GM23338 (cell line): Measurements from ENCODE around the gene VAV3. TPM values are rescaled to one million over a fixed set of nuclear protein-coding genes. Genes with fewer than 3 reads are reported as not detected.
A peak's percentile ranks its signal among the peaks of the same experiment; 100 is the strongest.

Experiments used
- ATAC-seq: fragments of 200-7000 bp; cut with Tn5 transposase; 3 replicates; pipeline ENCODE4 v1.9.1; 2020
- DNase-seq: peaks from one replicate; pipeline ENCODE4 v3.0.0-alpha.2; 2015; ENCODE audit warnings: low spot score
- H2AFZ ChIP-seq: fragments of 200-600 bp; sonication (generic); 2 replicates; pipeline ENCODE4 v1.8.0; 2016; ENCODE audit warnings: antibody characterized with exemption, mild to moderate bottlenecking, moderate library complexity
- H3F3A ChIP-seq: fragments of 200-600 bp; sonication (generic); replicated peaks from 2 replicates; pipeline ENCODE4 v1.8.0; 2017; ENCODE audit warnings: antibody characterized with exemption, mixed run types, low read depth
- H3K27ac ChIP-seq: fragments of 200-600 bp; sonication (generic); 2 replicates; pipeline ENCODE4 v1.6.1; 2016; ENCODE audit warnings: low read depth
- H3K27me3 ChIP-seq: fragments of 200-600 bp; sonication (generic); 2 replicates; pipeline ENCODE4 v1.8.0; 2016; ENCODE audit warnings: mild to moderate bottlenecking, mixed run types, moderate library complexity; ENCODE audit not compliant: insufficient read depth
- H3K36me3 ChIP-seq: fragments of 200-600 bp; sonication (generic); 2 replicates; pipeline ENCODE4 v1.8.0; 2016; ENCODE audit warnings: mild to moderate bottlenecking; ENCODE audit not compliant: insufficient read depth
- H3K4me1 ChIP-seq: fragments of 200-600 bp; sonication (generic); 2 replicates; pipeline ENCODE4 v1.8.0; 2016; ENCODE audit warnings: mild to moderate bottlenecking, moderate library complexity; ENCODE audit not compliant: insufficient read depth
- H3K4me2 ChIP-seq: fragments of 200-600 bp; sonication (generic); 2 replicates; pipeline ENCODE4 v1.7.1; 2017; ENCODE audit warnings: mixed run types
- H3K4me3 ChIP-seq: fragments of 200-600 bp; sonication (generic); 2 replicates; pipeline ENCODE4 v1.6.1; 2016; ENCODE audit warnings: mixed run types
- H3K79me2 ChIP-seq: fragments of 200-600 bp; sonication (generic); replicated peaks from 2 replicates; pipeline ENCODE4 v1.8.0; 2017; ENCODE audit warnings: mild to moderate bottlenecking; ENCODE audit not compliant: insufficient read depth
- H3K9me2 ChIP-seq: fragments of 200-600 bp; sonication (generic); 2 replicates; pipeline ENCODE4 v1.8.0; 2017; ENCODE audit not compliant: insufficient read depth
- H4K20me1 ChIP-seq: fragments of 200-600 bp; sonication (generic); replicated peaks from 2 replicates; pipeline ENCODE4 v1.8.0; 2017; ENCODE audit warnings: mild to moderate bottlenecking; ENCODE audit not compliant: insufficient read depth
- H3K27ac Mint-ChIP-seq: 2 replicates; pipeline ENCODE4 v1.8.0; 2020; ENCODE audit warnings: inconsistent platforms, mild to moderate bottlenecking, moderate library complexity, mixed read lengths
- H3K27me3 Mint-ChIP-seq: 3 replicates; pipeline ENCODE4 v1.8.0; 2022; ENCODE audit warnings: low read depth, mild to moderate bottlenecking, moderate library complexity, mixed read lengths, inconsistent platforms; ENCODE audit not compliant: insufficient read depth, poor library complexity
- H3K36me3 Mint-ChIP-seq: 3 replicates; pipeline ENCODE4 v1.8.0; 2021; ENCODE audit warnings: low read depth, mild to moderate bottlenecking, inconsistent platforms, moderate library complexity, mixed read lengths
- H3K4me1 Mint-ChIP-seq: 3 replicates; pipeline ENCODE4 v1.8.0; 2020; ENCODE audit warnings: mild to moderate bottlenecking, inconsistent platforms, mixed read lengths
- H3K4me3 Mint-ChIP-seq: 3 replicates; pipeline ENCODE4 v1.8.0; 2021; ENCODE audit warnings: moderate library complexity, mild to moderate bottlenecking, inconsistent platforms, mixed read lengths
- H3K9me3 Mint-ChIP-seq: 3 replicates; pipeline ENCODE4 v1.8.0; 2020; ENCODE audit warnings: moderate library complexity, mild to moderate bottlenecking, inconsistent platforms, mixed read lengths
- CREB1 ChIP-seq: fragments of 250-450 bp; sonication (Bioruptor Pico); IDR thresholded peaks from 2 replicates; pipeline ENCODE4 v1.5.0; 2020; ENCODE audit warnings: low read depth, mild to moderate bottlenecking, moderate library complexity
- ETS1 ChIP-seq: IDR thresholded peaks from 2 replicates; pipeline ENCODE4 v1.6.1; 2016; ENCODE audit warnings: antibody characterized with exemption
- EZH2 ChIP-seq: fragments of 200-600 bp; sonication (generic); IDR thresholded peaks from one replicate; pipeline ENCODE4 v1.8.0; 2017; ENCODE audit warnings: antibody characterized with exemption, mild to moderate bottlenecking, low read depth; ENCODE audit not compliant: unreplicated experiment
- JUNB ChIP-seq: IDR thresholded peaks from one replicate; pipeline ENCODE4 v1.6.1; 2016; ENCODE audit warnings: antibody characterized with exemption; ENCODE audit not compliant: unreplicated experiment
- NANOG ChIP-seq: IDR thresholded peaks from 2 replicates; pipeline ENCODE4 v1.6.1; 2016; ENCODE audit warnings: antibody characterized with exemption, borderline replicate concordance
- POLR2AphosphoS5 ChIP-seq: IDR thresholded peaks from 2 replicates; pipeline ENCODE4 v1.6.1; 2016; ENCODE audit warnings: antibody characterized with exemption, low read depth
- REST ChIP-seq: IDR thresholded peaks from one replicate; pipeline ENCODE4 v1.6.1; 2018; ENCODE audit warnings: antibody characterized with exemption; ENCODE audit not compliant: unreplicated experiment
- ZNF114 ChIP-seq: fragments of 250-450 bp; sonication (Bioruptor Pico); IDR thresholded peaks from 2 replicates; pipeline ENCODE4 v1.5.0; 2020; ENCODE audit warnings: mild to moderate bottlenecking, moderate library complexity
- ZNF331 ChIP-seq: fragments of 250-450 bp; sonication (Bioruptor Pico); IDR thresholded peaks from 2 replicates; pipeline ENCODE4 v1.5.0; 2020; ENCODE audit warnings: low read depth, mild to moderate bottlenecking, moderate library complexity
- polyA plus RNA-seq: library from polyadenylated mRNA; unstranded; fragments of >200 nt; fragmentation: Nextera tagmentation; extraction: Ambion mirVana; gene quantifications from 2 replicates; pipeline ENCODE4 v1.2.1, GENCODE V29; 2016
- total RNA-seq: library from RNA; depleted of rRNA; stranded (reverse); fragments of >200 nt; shearing (Covaris generic); gene quantifications from 2 replicates; pipeline ENCODE4 v1.2.3, GENCODE V29; 2014
- TF ChIP-seq, protein P1 (sequence below): fragments of 250-450 bp; sonication (Bioruptor Pico); IDR thresholded peaks from 2 replicates; pipeline ENCODE4 v1.5.0; 2020; ENCODE audit warnings: mild to moderate bottlenecking, moderate library complexity

Gene VAV3
- total and polyA plus RNA-seq, 2 experiments from 2014 or later = 3.0 to 11.3 TPM

DNA sequence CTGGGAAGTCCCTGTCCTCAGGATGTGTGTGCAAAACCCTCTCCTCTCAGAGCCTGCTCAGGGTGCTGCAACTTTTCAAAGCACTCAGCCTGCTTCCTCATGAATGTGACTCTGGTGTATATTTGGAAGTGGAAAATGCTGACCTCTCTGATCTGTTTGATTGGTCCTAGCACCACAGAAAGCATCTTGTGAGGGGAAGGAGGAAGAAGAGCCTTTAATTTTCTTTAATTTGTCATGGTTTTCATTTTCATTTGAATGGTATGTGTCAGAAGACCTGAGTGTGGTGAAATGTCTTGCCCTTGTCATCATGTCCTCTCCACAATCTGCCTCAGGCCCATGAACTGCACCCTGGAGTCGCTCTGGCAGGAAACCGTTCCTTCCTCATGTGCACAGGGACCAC, 440.7 kb downstream of the VAV3 start:
- H3K4me2 ChIP-seq = no peak overlapping the region
- H2AFZ ChIP-seq = peak overlapping the region; percentile 47
- H3K9me3 Mint-ChIP-seq = no peaks in the 10 kb centered on the region; the same call in 2 of the 3 replicates

More for the DNA sequence above, 440.7 kb downstream of the VAV3 start:
- Mint-ChIP-seq H3K4me3 (no peak overlapping the region), H3K36me3 (no peaks in the 10 kb centered on the region), H3K27me3 (no peaks in the 10 kb centered on the region), H3K4me1 (peaks cover 18% of the 10 kb centered on the region), H3K27ac (no peak overlapping the region)
- ATAC-seq (no peak; the same call in 2 of the 3 replicates), DNase-seq (no peak)
- peaks cover 7% of the 10 kb centered on the region for H3K9me2 ChIP-seq
- TF ChIP-seq POLR2AphosphoS5 = no peak
- TF ChIP-seq ZNF331 = no peak
- TF ChIP-seq NANOG = no peak
- TF ChIP-seq ZNF114 (CRISPR knock-in tag) = no peak
- TF ChIP-seq, protein P1, sequence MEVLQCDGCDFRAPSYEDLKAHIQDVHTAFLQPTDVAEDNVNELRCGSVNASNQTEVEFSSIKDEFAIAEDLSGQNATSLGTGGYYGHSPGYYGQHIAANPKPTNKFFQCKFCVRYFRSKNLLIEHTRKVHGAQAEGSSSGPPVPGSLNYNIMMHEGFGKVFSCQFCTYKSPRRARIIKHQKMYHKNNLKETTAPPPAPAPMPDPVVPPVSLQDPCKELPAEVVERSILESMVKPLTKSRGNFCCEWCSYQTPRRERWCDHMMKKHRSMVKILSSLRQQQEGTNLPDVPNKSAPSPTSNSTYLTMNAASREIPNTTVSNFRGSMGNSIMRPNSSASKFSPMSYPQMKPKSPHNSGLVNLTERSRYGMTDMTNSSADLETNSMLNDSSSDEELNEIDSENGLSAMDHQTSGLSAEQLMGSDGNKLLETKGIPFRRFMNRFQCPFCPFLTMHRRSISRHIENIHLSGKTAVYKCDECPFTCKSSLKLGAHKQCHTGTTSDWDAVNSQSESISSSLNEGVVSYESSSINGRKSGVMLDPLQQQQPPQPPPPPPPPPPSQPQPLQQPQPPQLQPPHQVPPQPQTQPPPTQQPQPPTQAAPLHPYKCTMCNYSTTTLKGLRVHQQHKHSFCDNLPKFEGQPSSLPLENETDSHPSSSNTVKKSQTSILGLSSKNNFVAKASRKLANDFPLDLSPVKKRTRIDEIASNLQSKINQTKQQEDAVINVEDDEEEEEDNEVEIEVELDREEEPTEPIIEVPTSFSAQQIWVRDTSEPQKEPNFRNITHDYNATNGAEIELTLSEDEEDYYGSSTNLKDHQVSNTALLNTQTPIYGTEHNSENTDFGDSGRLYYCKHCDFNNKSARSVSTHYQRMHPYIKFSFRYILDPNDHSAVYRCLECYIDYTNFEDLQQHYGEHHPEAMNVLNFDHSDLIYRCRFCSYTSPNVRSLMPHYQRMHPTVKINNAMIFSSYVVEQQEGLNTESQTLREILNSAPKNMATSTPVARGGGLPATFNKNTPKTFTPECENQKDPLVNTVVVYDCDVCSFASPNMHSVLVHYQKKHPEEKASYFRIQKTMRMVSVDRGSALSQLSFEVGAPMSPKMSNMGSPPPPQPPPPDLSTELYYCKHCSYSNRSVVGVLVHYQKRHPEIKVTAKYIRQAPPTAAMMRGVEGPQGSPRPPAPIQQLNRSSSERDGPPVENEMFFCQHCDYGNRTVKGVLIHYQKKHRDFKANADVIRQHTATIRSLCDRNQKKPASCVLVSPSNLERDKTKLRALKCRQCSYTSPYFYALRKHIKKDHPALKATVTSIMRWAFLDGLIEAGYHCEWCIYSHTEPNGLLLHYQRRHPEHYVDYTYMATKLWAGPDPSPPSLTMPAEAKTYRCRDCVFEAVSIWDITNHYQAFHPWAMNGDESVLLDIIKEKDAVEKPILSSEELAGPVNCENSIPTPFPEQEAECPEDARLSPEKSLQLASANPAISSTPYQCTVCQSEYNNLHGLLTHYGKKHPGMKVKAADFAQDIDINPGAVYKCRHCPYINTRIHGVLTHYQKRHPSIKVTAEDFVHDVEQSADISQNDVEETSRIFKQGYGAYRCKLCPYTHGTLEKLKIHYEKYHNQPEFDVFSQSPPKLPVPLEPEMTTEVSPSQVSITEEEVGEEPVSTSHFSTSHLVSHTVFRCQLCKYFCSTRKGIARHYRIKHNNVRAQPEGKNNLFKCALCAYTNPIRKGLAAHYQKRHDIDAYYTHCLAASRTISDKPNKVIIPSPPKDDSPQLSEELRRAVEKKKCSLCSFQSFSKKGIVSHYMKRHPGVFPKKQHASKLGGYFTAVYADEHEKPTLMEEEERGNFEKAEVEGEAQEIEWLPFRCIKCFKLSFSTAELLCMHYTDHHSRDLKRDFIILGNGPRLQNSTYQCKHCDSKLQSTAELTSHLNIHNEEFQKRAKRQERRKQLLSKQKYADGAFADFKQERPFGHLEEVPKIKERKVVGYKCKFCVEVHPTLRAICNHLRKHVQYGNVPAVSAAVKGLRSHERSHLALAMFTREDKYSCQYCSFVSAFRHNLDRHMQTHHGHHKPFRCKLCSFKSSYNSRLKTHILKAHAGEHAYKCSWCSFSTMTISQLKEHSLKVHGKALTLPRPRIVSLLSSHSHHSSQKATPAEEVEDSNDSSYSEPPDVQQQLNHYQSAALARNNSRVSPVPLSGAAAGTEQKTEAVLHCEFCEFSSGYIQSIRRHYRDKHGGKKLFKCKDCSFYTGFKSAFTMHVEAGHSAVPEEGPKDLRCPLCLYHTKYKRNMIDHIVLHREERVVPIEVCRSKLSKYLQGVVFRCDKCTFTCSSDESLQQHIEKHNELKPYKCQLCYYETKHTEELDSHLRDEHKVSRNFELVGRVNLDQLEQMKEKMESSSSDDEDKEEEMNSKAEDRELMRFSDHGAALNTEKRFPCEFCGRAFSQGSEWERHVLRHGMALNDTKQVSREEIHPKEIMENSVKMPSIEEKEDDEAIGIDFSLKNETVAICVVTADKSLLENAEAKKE (CRISPR knock-in tag) = no peak
- no peak for TF ChIP-seq REST
- TF ChIP-seq EZH2 = no peak
- TF ChIP-seq ETS1 = no peak
- no peak for TF ChIP-seq JUNB
- no peak for TF ChIP-seq CREB1
- H3F3A ChIP-seq = no peaks in the 10 kb centered on the region
- H4K20me1 ChIP-seq = no peaks in the 10 kb centered on the region; the same call in 1 of the 2 replicates
- no peak overlapping the region for H3K27ac ChIP-seq
- H3K4me1 ChIP-seq = peaks cover 9% of the 10 kb centered on the region
- no peaks in the 10 kb centered on the region for H3K27me3 ChIP-seq
- no peaks in the 10 kb centered on the region for H3K36me3 ChIP-seq
- no peaks in the 10 kb centered on the region for H3K79me2 ChIP-seq
- H3K4me3 ChIP-seq = no peak overlapping the region
